ENCODE data around the gene N4BP2L2. TPM values are rescaled to one million over a fixed set of nuclear protein-coding genes. Genes with fewer than 3 reads are reported as not detected.

N4BP2L2 gene
- total RNA-seq, 4 donors from 2014 or later = 139 to 282 (median 229) TPM

GRCh38 chr13:32476892-32477291 lies 61.7 kb downstream of the N4BP2L2 start:
- Histone ChIP-seq H3K9me3 (no peaks in the 10 kb centered on the region), H3K36me3 (peaks cover 0 to 22% (median 0%) of the 10 kb centered on the region in 3 donors), H3K27me3 (no peaks in the 10 kb centered on the region), H3K4me3 (no peak overlapping the region), H3K27ac (no peak overlapping the region), H3K4me1 (peaks cover 0 to under 1% (median 0%) of the 10 kb centered on the region in 4 donors)
- no peak for DNase-seq (ENCODE audit: low spot score in 2 of 2)
- 88 to 89% methylated on average over 5 of the region's 5 CpGs for WGBS, 2 donors
- TF ChIP-seq POLR2A (IDR thresholded peaks at IDR 0.05) = no peak
- TF ChIP-seq CTCF (IDR thresholded peaks at IDR 0.05) = no peak

GRCh38 chr13:32476021-32476731 lies 62.4 kb downstream of the N4BP2L2 start:
- TF ChIP-seq EP300 (IDR thresholded peaks at IDR 0.05) = no peak
- no peak for TF ChIP-seq POLR2A (IDR thresholded peaks at IDR 0.05)
- TF ChIP-seq CTCF (IDR thresholded peaks at IDR 0.05) = no peak
- no peaks in the 10 kb centered on the region for H3K9me3 ChIP-seq
- no peaks in the 10 kb centered on the region for H3K27me3 ChIP-seq
- peaks cover 0 to 6% (median 0%) of the 10 kb centered on the region in 4 donors for H3K4me1 ChIP-seq
- DNase-seq (ENCODE audit: low spot score in 2 of 2) = no peak
- H3K27ac ChIP-seq = no peak overlapping the region
- WGBS, 2 donors = 68 to 69% methylated on average over 2 of the region's 2 CpGs
- no peak overlapping the region for H3K4me3 ChIP-seq
- H3K36me3 ChIP-seq = peaks cover 0 to 22% (median 0%) of the 10 kb centered on the region in 3 donors

GRCh38 chr13:32474999-32475792 lies 63.4 kb downstream of the N4BP2L2 start:
- Histone ChIP-seq H3K9me3 (no peaks in the 10 kb centered on the region), H3K27me3 (no peaks in the 10 kb centered on the region), H3K36me3 (peaks cover 0 to 25% (median 0%) of the 10 kb centered on the region in 3 donors), H3K4me3 (no peak overlapping the region), H3K27ac (no peak overlapping the region), H3K4me1 (peaks cover 0 to 8% (median 0%) of the 10 kb centered on the region in 4 donors)
- TF ChIP-seq CTCF (IDR thresholded peaks at IDR 0.05) (no peak), POLR2A (IDR thresholded peaks at IDR 0.05) (no peak), EP300 (IDR thresholded peaks at IDR 0.05) (no peak)
- no peak for DNase-seq (ENCODE audit: low spot score in 2 of 2)
- WGBS, 2 donors = 79 to 81% methylated on average over 10 of the region's 10 CpGs

GRCh38 chr13:32473650-32474049 lies 64.9 kb downstream of the N4BP2L2 start:
- Histone ChIP-seq H3K27me3 (no peaks in the 10 kb centered on the region), H3K9me3 (no peaks in the 10 kb centered on the region), H3K36me3 (peaks cover 0 to 31% (median 0%) of the 10 kb centered on the region in 3 donors), H3K4me3 (no peak overlapping the region), H3K4me1 (peaks cover 0 to 8% (median 0%) of the 10 kb centered on the region in 4 donors), H3K27ac (no peak overlapping the region)
- 67 to 77% methylated on average over 1 of the region's 1 CpG for WGBS, 2 donors
- TF ChIP-seq POLR2A (IDR thresholded peaks at IDR 0.05) = no peak
- TF ChIP-seq CTCF (IDR thresholded peaks at IDR 0.05) = no peak
- TF ChIP-seq EP300 (IDR thresholded peaks at IDR 0.05) = no peak
- no peak for DNase-seq (ENCODE audit: low spot score in 2 of 2)

- Histone ChIP-seq H3K36me3 (peaks cover 0 to 20% (median 0%) of the 10 kb centered on the region in 3 donors), H3K4me1 (peaks cover 0 to 8% (median 0%) of the 10 kb centered on the region in 4 donors), H3K27me3 (no peaks in the 10 kb centered on the region), H3K9me3 (no peaks in the 10 kb centered on the region), H3K27ac (peak overlapping the region in 2 of 4 donors; percentile 44 to 58), H3K4me3 (no peak overlapping the region)
- TF ChIP-seq POLR2A (IDR thresholded peaks at IDR 0.05) = no peak
- TF ChIP-seq EP300 (IDR thresholded peaks at IDR 0.05) = peak; percentile 10 to 28
- DNase-seq (ENCODE audit: low spot score in 2 of 2) = no peak
- 51 to 58% methylated on average over 3 of the region's 3 CpGs for WGBS, 2 donors
These were observed 66.4 kb downstream of the N4BP2L2 start for GRCh38 chr13:32472194-32472621.
